ENCODE data around the gene EPC1.

Gene EPC1

GRCh38 chr10:32279795-32280194 lies 67.2 kb downstream of the EPC1 start:
- no peak for TF ChIP-seq CTCF (IDR thresholded peaks at IDR 0.05)
- no peak for DNase-seq (ENCODE audit: low spot score)
- Histone ChIP-seq H3K4me3 (no peak overlapping the region), H3K27ac (no peak overlapping the region)

- H3K4me3 ChIP-seq, result no peak overlapping the region
- H3K27ac ChIP-seq, result no peak overlapping the region
- no peak for DNase-seq (ENCODE audit: low spot score)
- TF ChIP-seq CTCF (IDR thresholded peaks at IDR 0.05), result no peak
Observed at GRCh38 chr10:32273336-32273735, 73.6 kb downstream of the EPC1 start.

GRCh38 chr10:32271617-32272016 lies 75.3 kb downstream of the EPC1 start:
- H3K27ac ChIP-seq, result no peak overlapping the region
- H3K4me3 ChIP-seq, result no peak overlapping the region
- no peak for DNase-seq (ENCODE audit: low spot score)
- no peak for TF ChIP-seq CTCF (IDR thresholded peaks at IDR 0.05)

GRCh38 chr10:32269343-32270100 lies 77.4 kb downstream of the EPC1 start:
- no peak for DNase-seq (ENCODE audit: low spot score)
- H3K27ac ChIP-seq, result no peak overlapping the region
- no peak overlapping the region for H3K4me3 ChIP-seq
- TF ChIP-seq CTCF (IDR thresholded peaks at IDR 0.05), result no peak

- no peak for DNase-seq (ENCODE audit: low spot score)
- Histone ChIP-seq H3K27ac (no peak overlapping the region), H3K4me3 (no peak overlapping the region)
- TF ChIP-seq CTCF (IDR thresholded peaks at IDR 0.05), result no peak
Observed at GRCh38 chr10:32268788-32269187, 78.2 kb downstream of the EPC1 start.

GRCh38 chr10:32266979-32267378 lies 80.0 kb downstream of the EPC1 start:
- no peak overlapping the region for H3K27ac ChIP-seq
- TF ChIP-seq CTCF (IDR thresholded peaks at IDR 0.05), result no peak
- no peak for DNase-seq (ENCODE audit: low spot score)
- no peak overlapping the region for H3K4me3 ChIP-seq

GRCh38 chr10:32266566-32266965 lies 80.4 kb downstream of the EPC1 start:
- TF ChIP-seq CTCF (IDR thresholded peaks at IDR 0.05), result no peak
- Histone ChIP-seq H3K27ac (no peak overlapping the region), H3K4me3 (no peak overlapping the region)
- DNase-seq (ENCODE audit: low spot score), result no peak

All from coronary artery (tissue), 2 donors.